RWPE2 (cell line): ENCODE data around the gene DES.

Source experiments
- ATAC-seq: fragments of 200-7000 bp; cut with Tn5 transposase; 3 replicates; pipeline ENCODE4 v1.9.1; 2021; ENCODE audit warnings: low read depth
- DNase-seq: peaks from one replicate; pipeline ENCODE4 v3.0.0-alpha.2; 2020; ENCODE audit warnings: low spot score
- H3K27ac ChIP-seq: fragments of 450-650 bp; 2 replicates; pipeline ENCODE4 v1.5.1; 2017; ENCODE audit warnings: mild to moderate bottlenecking; ENCODE audit not compliant: poor library complexity, severe bottlenecking
- H3K27me3 ChIP-seq: fragments of 250-450 bp; sonication (Bioruptor Pico); 2 replicates; pipeline ENCODE4 v1.5.1; 2021; ENCODE audit warnings: mild to moderate bottlenecking, moderate library complexity; ENCODE audit not compliant: insufficient read depth, poor library complexity, severe bottlenecking
- H3K36me3 ChIP-seq: fragments of 250-450 bp; sonication (Bioruptor Pico); 2 replicates; pipeline ENCODE4 v1.5.1; 2020; ENCODE audit warnings: low read depth, mild to moderate bottlenecking, moderate library complexity
- H3K4me1 ChIP-seq: fragments of 250-450 bp; sonication (Bioruptor Pico); 2 replicates; pipeline ENCODE4 v1.5.1; 2021; ENCODE audit warnings: mild to moderate bottlenecking, moderate library complexity; ENCODE audit not compliant: insufficient read depth, poor library complexity, severe bottlenecking
- H3K4me3 ChIP-seq: fragments of 250-450 bp; sonication (Bioruptor Pico); 2 replicates; pipeline ENCODE4 v1.5.1; 2021; ENCODE audit warnings: mild to moderate bottlenecking, moderate library complexity; ENCODE audit not compliant: severe bottlenecking
- H3K9me3 ChIP-seq: fragments of 250-450 bp; sonication (Bioruptor Pico); 2 replicates; pipeline ENCODE4 v1.5.1; 2021; ENCODE audit warnings: mild to moderate bottlenecking, moderate library complexity; ENCODE audit not compliant: severe bottlenecking
- TF ChIP-seq, protein P1 (sequence below): fragments of 450-650 bp; IDR thresholded peaks from one replicate; pipeline ENCODE4 v1.5.1; 2017; ENCODE audit warnings: mild to moderate bottlenecking, moderate library complexity; ENCODE audit not compliant: poor library complexity, severe bottlenecking

DES gene

DNA sequence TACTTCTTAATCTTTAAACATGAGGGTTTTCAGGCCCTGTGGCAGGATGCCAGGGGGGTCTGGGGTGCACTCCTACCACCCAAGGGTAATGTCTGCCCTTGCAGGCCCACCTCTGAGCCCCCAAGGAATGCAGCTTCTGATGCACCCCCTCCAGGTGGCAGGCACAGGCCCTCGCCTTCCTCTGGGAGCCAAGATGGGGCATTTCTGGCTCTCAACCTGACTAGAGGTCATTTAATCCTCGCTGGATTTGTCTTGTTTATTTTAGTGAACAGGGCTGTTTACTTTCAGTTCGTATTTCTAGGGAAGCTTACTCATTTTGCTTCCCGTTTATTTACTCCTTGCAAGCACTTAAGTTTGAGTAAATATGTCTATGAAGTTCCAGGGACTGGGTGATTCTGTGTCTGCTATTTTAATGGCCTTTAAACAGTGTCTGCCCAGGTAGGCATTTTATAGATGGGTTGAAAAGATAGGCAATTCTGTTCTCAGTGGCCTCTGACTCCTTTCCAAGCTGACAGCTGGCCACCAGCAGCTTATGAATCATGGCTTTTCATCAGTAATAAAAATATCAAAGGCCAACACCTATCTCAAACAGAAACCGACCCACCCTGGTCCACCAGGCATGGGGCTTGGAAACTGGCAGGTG is 19.3 kb upstream of the DES start:
- no peak overlapping the region for H3K27ac ChIP-seq
- ATAC-seq = peak; percentile 26; the same call in 1 of the 3 replicates
- H3K4me1 ChIP-seq = no peaks in the 10 kb centered on the region
- no peaks in the 10 kb centered on the region for H3K27me3 ChIP-seq
- no peaks in the 10 kb centered on the region for H3K36me3 ChIP-seq
- TF ChIP-seq, protein P1, sequence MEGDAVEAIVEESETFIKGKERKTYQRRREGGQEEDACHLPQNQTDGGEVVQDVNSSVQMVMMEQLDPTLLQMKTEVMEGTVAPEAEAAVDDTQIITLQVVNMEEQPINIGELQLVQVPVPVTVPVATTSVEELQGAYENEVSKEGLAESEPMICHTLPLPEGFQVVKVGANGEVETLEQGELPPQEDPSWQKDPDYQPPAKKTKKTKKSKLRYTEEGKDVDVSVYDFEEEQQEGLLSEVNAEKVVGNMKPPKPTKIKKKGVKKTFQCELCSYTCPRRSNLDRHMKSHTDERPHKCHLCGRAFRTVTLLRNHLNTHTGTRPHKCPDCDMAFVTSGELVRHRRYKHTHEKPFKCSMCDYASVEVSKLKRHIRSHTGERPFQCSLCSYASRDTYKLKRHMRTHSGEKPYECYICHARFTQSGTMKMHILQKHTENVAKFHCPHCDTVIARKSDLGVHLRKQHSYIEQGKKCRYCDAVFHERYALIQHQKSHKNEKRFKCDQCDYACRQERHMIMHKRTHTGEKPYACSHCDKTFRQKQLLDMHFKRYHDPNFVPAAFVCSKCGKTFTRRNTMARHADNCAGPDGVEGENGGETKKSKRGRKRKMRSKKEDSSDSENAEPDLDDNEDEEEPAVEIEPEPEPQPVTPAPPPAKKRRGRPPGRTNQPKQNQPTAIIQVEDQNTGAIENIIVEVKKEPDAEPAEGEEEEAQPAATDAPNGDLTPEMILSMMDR = no peak
- no peak for DNase-seq
- no peak overlapping the region for H3K4me3 ChIP-seq
- no peaks in the 10 kb centered on the region for H3K9me3 ChIP-seq

DNA sequence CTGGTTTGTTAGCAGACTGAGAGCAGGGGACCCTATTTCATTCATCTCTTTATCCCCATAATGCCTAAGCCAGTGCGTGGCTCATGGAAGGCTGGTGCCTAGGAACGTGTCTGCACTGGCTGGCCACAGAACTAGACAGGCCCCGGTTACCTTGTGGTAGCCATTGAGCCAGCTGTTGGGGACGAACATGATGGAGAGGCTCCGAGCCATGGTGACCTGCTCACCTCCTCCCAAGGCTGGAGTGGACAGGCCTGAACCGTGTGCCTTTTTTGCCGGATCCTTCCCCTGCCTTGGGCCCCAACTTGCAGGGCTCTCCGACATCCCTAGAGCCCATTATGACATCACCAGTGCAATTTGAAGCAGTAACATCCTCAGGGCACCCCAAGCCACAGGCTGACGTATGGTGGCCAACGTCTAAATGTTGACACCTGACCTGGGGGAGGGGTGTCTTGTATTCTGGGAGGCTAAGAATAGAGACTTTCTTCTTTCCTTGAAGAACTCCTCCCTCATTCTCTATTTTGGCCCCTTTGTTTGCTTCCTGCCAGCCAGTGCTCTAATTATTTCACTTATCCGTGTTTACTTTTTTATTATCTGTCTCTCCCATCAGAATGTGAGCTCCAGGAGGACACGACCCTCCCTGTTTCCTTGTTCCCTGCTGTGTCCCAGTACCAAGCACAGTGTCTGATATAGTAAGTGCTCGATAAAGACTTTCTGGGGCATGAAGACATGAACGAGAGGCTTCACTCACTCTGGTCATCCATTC is 18.3 kb upstream of the DES start:
- TF ChIP-seq, protein P1 = no peak
- no peak overlapping the region for H3K4me3 ChIP-seq
- H3K4me1 ChIP-seq = no peaks in the 10 kb centered on the region
- no peak for DNase-seq
- no peaks in the 10 kb centered on the region for H3K9me3 ChIP-seq
- no peak for ATAC-seq
- H3K36me3 ChIP-seq = no peaks in the 10 kb centered on the region
- H3K27ac ChIP-seq = no peak overlapping the region
- H3K27me3 ChIP-seq = no peaks in the 10 kb centered on the region

GRCh38 chr2:219400562-219400961 is 17.6 kb upstream of the DES start:
- Histone ChIP-seq H3K27me3 (no peaks in the 10 kb centered on the region), H3K9me3 (no peaks in the 10 kb centered on the region), H3K36me3 (no peaks in the 10 kb centered on the region), H3K4me1 (no peaks in the 10 kb centered on the region), H3K27ac (no peak overlapping the region), H3K4me3 (no peak overlapping the region)
- no peak for DNase-seq
- no peak for ATAC-seq
- TF ChIP-seq, protein P1 = no peak

- ATAC-seq = no peak
- Histone ChIP-seq H3K27ac (no peak overlapping the region), H3K36me3 (no peaks in the 10 kb centered on the region), H3K9me3 (no peaks in the 10 kb centered on the region), H3K27me3 (no peaks in the 10 kb centered on the region), H3K4me3 (no peak overlapping the region), H3K4me1 (no peaks in the 10 kb centered on the region)
- TF ChIP-seq, protein P1 = no peak
- DNase-seq = no peak
Measured at GRCh38 chr2:219401606-219402005, 16.6 kb upstream of the DES start.
